ENCODE results near the gene TMEM154.
A peak's percentile ranks its signal among the peaks of the same experiment; 100 is the strongest.

TMEM154 gene, protein sequence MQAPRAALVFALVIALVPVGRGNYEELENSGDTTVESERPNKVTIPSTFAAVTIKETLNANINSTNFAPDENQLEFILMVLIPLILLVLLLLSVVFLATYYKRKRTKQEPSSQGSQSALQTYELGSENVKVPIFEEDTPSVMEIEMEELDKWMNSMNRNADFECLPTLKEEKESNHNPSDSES

DNA sequence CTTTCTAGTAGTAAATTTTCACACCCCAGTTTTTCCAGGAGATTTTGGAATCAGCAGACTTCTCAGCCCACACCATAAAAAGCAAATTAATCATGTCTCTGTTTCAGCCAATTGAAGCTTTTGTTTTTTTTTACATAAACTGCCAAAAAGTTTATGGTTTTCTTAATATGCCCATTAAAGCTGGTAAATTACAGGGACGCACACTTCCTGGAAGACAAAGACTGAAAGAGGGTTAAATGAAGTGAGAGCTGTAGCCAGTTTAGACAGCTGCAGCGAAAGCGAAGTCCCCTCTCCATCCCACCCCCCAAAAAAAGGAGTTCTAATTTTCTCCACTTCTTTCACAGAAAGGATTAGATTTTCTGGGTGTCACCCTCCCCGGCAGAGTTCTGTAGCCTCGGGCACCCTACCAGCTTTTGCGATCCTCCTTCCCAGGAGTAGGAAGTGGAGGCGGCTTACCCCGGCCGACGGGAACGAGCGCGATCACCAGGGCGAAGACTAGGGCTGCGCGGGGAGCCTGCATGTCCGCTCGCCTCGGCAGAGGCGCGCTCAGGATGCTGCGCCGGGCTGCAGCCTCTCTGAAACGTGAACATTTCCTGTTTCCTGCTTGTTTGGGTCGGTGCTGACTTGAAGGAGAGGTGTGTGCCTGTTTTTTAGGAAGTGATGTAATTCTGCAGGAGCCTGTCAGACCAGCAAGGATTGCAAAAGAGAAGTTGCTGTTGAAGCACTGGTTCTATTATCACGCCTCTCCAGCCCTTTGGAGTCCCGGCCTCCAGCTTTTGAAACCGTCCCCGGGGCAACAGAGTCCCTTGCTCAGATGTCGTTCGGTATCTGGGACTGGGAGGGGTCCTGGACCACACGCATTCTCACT lies at the start of gene TMEM154:
TMEM154 (minus strand) TSS at position 584 of the 868 bp plus-strand sequence; CDS start at position 520, 64 bp downstream.
- DNase-seq: peak; percentile 98

DNA sequence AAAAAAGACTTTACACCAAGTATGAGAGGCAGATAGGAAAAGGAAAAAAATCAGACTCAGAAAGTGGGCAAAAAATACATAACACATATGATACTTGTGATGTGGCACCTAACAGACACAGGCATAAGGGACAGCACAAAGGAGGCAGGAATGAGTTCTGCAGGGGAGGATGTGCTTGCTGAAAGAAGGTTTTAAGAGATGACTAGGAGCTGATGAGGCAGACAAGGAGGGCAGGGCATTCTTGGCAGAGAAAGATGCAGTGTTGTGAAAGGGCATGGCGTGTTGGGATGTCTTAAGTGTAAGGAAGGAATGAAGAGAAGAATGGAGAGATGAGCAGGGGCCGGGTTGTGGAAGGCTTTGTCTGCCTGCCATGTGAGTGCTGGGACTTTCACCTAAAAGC lies 49.7 kb upstream of the TMEM154 start:
- no peak for DNase-seq

DNA sequence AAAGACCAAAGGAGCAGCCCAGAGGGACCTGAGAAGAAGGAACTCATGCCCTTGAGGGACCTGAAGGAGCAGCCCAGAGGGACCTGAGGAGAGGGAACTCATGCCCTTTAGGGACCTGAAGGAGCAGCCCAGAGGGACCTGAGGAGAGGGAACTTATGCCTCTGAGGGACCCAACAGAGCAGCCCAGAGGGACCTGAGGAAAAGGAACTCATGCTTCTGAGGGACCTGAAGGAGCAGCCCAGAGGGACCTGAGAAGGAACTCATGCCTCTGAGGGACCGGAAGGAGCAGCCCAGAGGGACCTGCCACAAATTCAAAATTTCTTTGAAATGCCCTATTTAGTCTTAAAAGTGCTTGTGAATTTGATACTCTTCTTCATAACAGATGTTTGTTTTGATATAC lies 48.5 kb upstream of the TMEM154 start:
- DNase-seq: no peak

- DNase-seq: peak; percentile 26 to 38
Measured at GRCh38 chr4:152727784-152728183, 48.0 kb upstream of the TMEM154 start.

DNA sequence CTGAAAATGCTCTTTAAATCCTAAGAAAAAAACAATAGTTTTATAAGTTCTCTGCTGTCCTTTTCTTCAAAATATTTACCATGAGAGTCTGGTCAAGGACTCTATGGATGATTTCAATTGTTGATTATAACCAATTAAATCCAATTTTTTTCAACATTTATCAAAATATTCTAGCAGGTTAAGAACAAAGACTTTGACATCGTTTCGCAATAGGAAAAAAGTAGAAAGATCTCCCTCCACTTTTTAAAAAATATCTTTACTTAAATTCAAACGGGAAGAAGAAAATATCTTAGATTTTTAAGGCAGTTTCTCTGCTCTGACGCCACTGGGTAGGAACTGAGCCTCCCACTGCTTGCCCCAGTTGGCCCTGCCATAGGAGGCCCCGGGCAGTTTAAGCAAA lies 44.7 kb upstream of the TMEM154 start:
- no peak for DNase-seq

GRCh38 chr4:152723236-152723635 lies 43.4 kb upstream of the TMEM154 start:
- no peak for DNase-seq

DNA sequence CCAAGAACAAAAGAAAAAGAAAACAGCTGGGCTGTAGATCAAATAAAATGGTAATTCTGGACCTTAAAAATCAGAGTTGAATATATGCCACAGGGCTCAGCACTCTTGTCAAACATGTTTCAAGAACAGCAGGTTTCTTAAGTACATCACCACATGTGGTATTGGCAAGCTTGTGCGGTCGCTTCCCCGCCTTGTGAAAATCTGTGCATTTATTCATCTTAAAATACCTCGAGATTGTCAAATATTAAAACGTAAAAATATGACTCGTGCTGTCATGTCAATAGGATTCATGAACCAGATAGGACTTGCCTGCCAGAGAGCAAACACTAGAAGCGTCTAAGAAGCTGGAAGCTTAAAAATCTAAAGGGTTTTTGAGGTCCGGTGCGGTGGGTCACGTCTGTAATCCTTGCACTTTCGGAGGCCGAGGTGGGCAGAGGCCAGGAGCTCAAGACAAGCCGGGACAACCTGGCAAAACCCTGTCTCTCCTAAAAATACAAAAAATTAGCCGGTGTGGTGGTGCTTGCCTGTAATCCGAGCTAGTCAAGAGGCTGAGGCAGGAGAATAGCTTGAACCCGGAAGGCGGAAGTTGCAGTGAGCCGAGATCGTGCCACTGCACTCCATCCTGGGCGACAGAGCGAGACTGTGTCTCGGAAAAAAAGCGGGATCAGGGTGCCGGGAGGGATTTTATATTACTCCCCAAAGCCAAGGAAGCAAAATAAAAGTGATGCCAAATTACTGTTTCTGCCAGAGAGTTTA lies 40.2 kb upstream of the TMEM154 start:
- no peak for DNase-seq

DNA sequence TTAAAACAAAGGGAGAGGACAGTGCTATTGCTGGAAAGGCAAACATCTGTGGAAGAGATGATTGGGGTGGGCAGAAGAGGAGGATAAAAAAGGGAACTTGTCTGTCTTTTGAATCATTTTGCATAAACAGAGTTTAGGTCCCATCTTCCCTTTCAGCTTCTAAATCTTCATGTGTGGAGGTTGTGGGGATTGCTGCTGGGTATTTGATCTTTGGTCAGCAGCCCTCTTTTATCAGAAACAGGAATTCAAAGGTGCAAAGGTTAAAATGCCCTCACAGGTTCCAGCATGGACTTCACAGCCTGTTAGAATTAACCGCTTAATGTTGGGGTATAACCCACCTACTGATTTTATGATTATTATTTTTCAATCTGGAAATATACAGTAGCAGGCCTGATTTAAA lies 39.5 kb upstream of the TMEM154 start:
- DNase-seq: no peak

DNA sequence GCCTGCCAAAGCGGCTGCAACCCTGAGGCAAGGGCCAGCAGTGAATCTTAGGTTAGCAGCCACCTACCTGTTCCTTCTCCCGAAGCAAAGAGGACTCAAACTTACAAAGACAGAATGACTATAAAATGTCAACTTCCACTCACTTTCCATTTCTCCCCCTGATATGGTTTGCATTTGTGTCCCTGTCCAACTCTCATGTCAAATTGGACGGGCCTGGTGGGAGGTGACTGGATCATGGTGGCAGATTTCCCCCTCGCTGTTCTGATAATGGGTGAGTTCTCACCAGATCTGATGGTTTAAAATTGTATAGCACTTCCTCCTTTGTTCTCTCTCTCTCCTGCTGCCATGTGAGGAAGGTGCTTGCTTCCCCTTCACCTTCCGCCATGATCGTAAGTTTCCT lies 35.3 kb upstream of the TMEM154 start:
- no peak for DNase-seq

DNA sequence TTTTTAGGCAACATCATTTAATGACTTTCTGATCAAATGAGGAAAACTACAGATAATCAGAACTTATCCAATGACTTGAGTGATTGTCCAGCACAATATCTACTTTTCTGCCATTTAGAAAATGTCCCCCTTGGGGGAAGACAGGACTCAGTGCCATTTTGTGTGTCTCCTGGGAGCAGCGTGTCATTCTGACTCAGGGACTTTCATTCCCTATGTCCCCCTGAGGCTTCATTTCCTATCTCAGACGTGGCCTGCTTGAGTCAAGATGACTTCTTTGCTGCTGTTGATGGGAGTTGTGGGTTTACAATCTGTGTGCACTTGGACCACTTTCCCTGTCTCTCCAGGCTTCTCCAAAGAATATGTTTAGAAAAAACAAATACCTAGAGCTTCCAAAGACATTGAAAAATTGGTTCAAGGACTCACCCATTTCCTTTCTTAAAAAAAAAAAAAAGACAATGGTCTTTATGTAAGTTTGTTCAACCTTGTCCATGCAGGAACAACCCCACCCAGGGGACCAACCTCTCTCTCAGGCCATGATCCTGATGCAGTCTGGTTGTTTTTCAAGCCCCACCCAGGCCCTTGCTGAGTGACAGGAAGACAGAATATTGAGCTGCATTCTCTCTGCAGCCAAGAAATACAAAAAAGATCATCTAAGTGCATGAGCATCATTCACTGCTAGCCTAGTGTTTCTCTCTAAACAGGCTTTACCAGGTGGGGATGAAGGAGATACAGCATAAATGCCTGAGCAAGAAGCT lies 34.3 kb upstream of the TMEM154 start:
- DNase-seq: no peak

DNA sequence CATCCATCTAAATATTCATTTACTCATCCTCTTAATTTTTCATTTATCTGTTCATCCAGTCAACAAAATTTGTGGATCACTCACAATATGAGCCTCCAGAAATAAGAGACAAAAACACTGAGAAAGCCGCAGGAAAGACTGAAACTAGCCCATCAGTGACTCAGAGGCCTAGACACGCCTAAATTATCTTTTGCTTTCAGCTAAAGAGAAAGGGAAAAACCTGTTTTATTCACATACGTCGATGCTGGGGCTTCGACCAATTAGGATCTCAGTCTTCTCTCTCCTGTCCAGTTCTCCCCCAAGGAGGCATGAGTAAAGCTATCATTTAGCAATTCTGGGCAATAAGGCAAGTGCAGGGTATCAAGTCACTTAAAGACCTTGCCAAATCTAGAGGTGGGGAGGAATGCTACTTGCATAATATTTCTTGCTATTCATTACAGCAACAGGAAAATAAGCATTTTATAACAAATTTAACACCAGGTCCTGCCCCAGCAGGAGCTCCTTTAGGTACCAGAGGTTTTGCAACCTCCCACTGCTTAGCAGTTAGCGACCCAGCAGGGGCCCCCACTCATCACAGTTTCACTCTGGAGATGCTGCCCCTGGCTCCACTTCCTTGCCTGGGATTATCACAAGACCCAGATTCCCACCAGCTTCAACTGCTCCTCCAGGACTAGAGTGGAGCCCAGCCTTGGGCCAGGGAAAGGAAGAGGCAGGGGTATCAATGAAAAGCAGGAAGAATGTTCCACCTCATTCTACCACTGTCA lies 30.1 kb upstream of the TMEM154 start:
- no peak for DNase-seq

DNA sequence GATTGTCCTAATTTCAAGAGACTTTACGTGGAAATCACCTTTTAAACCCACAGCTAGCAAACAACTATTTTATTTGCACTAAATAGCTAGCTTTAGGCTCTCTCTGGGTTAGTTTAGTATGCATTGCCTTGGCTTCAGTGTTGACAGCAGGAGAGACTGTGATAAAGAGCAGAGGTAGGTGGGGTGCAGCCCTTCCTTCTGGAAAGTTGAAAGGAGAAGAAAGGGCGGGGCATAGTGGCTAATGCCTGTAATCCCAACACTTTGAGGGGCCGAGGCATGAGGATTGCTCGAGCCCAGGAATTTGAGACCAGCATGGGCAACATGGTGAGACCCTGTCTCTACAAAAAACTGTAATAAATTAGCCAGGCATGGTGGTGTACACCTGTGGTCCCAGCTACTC lies 29.0 kb upstream of the TMEM154 start:
- DNase-seq: no peak

GRCh38 chr4:152708361-152708760 lies 28.6 kb upstream of the TMEM154 start:
- DNase-seq: no peak

DNA sequence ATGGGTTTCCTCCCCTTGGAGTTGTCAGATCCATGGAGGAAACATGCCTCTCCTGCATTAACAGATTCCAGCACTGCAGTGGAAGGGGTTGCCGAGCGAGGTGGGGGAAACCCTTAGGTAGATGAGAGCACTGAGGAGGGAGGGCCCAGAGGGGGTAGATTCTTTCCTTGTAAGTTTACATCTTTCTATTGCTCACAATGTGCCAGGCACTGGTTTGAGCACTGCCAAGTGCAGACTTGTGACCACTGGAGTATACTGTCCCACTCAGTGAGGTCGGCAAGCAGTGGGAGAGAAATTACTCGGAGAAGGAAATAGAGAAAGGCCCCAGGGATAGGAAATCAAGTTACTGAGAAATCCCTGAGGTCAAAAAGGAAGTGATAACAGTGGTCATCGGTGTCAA lies 27.8 kb upstream of the TMEM154 start:
- no peak for DNase-seq

DNA sequence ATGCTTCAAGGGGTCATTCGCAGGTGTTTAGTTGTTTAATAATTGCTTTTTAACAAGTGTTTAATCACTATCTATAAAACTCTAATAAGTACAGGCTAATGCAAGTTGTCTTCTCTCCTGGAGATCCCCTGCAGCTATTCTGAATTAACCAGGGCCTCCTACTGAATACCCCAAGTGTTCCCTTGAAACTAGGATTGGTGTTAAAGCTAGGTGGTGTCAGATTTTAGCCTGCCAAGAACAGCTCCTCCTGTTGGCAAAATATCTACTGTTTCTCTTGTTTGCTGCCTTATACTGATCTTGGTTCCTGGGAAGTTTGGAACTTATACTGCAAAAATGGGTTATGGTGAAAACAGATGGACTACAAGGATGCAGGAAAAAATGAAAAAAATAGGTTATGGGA lies 26.1 kb upstream of the TMEM154 start:
- DNase-seq: no peak

DNA sequence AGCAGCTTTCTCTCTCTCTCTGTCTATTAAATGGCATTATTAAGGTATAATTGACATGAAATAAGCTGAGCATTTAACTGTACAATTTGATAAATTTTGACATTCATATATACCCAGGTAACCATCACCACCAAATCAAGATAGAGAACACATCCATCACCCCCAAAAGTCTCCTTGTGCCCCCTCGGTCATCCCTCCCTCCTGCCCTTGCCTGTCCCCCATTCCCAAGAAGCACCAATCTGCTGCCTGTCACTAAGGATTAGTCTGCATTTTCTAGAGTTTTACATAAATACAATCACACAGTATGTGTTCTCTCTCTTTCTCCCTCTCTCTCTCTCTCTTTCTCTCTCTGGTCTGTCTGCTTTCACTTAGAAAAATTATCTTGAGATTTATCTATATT lies 25.0 kb upstream of the TMEM154 start:
- DNase-seq: no peak

DNA sequence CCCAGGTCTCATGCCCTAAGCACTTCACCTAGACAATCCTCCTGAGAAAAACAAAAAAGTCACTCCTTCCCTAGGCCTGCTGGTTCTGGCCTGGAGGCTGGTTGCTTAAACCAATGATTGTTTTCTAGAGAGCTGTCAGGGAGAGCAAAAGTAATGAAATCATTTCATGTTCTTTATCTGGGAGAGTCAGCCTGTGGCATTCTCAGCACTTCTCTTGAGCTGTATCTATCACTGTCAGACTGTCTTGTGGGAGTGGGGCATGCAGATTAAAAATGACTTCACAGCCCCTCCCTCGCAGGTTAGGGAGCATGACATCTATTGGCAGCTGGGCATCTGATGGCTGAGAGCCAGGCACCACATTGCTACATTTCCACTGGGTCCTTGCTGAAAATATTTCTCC lies 20.4 kb upstream of the TMEM154 start:
- DNase-seq: no peak

GRCh38 chr4:152699313-152699712 lies 19.5 kb upstream of the TMEM154 start:
- DNase-seq: no peak

DNA sequence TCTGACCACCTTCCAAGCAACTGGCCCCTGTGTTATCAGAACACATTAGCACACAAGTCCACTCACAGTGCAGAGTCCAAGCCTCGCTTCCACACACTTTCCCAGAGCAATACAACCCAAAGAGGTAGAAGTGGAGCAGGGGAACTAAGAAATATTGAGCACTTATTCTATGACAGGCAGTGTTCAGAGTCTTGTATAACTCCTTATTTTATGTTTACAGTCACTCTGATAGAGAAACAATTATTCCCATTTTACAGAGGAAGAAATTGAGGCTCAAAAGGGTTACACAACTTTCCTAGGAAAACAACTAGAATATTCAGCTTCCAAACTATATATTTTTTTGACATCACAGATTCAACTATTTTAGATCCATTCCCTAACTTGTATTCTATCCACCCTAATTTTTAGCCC lies 18.3 kb upstream of the TMEM154 start:
- no peak for DNase-seq

- DNase-seq: no peak
Measured at GRCh38 chr4:152697284-152698088, 17.7 kb upstream of the TMEM154 start.

- DNase-seq: no peak
Measured at GRCh38 chr4:152696764-152697261, 17.0 kb upstream of the TMEM154 start.

All from Kasumi-1 (cell line).